22Rv1 (cell line): Measurements from ENCODE around the gene UNG.

Experiments used
- CTCF ChIP-seq: fragments of 450-650 bp; IDR thresholded peaks from 2 replicates; pipeline ENCODE4 v1.5.1; 2017; ENCODE audit warnings: mild to moderate bottlenecking
- ZFX ChIP-seq: fragments of 450-650 bp; IDR thresholded peaks from 2 replicates; pipeline ENCODE4 v1.6.1; 2017; ENCODE audit warnings: antibody characterized with exemption, borderline replicate concordance

DNA sequence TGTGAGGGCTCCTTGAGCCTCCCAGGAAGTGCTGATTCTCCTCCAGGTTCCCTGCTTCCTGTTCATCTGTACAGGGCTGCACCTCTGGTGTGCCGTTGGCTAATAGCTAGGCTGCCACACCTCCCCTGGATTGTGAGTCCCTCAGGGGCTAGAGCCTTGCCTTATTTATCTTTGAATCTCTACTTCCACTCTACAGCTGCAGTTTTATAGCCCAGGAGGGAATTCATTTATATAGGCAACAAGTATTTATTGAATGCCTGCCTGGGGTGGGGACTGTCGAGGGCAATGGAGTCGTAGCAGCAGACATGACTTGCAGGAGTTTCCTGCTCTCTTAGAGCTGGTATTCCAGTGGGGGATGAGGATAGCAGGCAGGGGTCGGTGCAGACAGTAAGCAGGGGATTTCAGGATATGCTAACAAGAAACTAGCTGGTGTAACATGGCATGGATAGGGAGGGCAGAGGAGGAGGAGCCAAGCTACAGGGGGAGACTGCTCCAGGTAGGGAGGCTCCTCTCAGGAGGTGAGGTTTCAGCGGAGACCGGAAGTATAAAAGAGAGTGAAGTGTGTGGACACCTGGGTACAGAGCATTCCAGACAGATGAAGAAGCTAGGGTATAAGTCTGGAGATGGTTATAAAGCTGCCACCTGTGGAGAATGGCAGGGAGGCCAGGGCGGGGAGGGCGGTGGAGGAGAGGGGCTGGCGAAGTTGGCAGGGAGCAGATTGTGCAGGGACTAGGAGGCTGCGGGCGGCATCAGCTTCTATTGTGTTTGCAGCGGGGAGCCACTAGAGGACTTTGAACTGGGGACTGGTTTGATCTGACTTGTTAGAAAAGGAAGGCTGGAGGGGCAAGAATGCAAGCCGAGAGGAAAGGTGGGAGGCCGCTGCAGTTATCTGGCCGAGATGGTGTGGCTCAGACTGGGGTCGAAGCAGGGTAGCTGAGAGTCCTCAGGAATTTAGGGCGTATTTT is 27.8 kb upstream of the UNG start:
- TF ChIP-seq CTCF (no peak), ZFX (no peak)
